Measurements from ENCODE around the gene SLC24A4.

- no peak for TF ChIP-seq CTCF (conservative IDR thresholded peaks at IDR 0.05; ENCODE audit: low read depth, low read length)
- TF ChIP-seq POLR2A (IDR thresholded peaks at IDR 0.05; ENCODE audit: low read depth, low read length): no peak
- no peak for TF ChIP-seq CHD1 (IDR thresholded peaks at IDR 0.05; ENCODE audit: low read depth, low read length)
- TF ChIP-seq SMC3 (IDR thresholded peaks at IDR 0.05; ENCODE audit: low read depth, low read length): no peak
- no peak for TF ChIP-seq RAD21 (IDR thresholded peaks at IDR 0.05; ENCODE audit: low read length)
- no peak for TF ChIP-seq MXI1 (IDR thresholded peaks at IDR 0.05; ENCODE audit: borderline replicate concordance, low read depth, low read length)
- no peak for TF ChIP-seq RCOR1 (IDR thresholded peaks at IDR 0.05; ENCODE audit: insufficient replicate concordance, low read length)
- peak; percentile 78 for TF ChIP-seq NFE2L2 (IDR thresholded peaks at IDR 0.05; ENCODE audit: low read depth, low read length)
- no peak for TF ChIP-seq USF2 (IDR thresholded peaks at IDR 0.05; ENCODE audit: low read depth, low read length)
- no peak for TF ChIP-seq CEBPB (IDR thresholded peaks at IDR 0.05; ENCODE audit: low read depth, low read length)
- no peak for TF ChIP-seq RFX5 (IDR thresholded peaks at IDR 0.05; ENCODE audit: low read depth, low read length)
- no peak for TF ChIP-seq MAZ (IDR thresholded peaks at IDR 0.05; ENCODE audit: borderline replicate concordance, low read depth, low read length)
Measured at GRCh38 chr14:92455231-92455630, 132.3 kb downstream of the SLC24A4 start.

Measured in IMR-90 (cell line).